ENCODE data around the gene MANF. TPM values are rescaled to one million over a fixed set of nuclear protein-coding genes. Genes with fewer than 3 reads are reported as not detected.

Gene MANF
- total RNA-seq, 1 donor from 2014 or later = 265 TPM

DNA sequence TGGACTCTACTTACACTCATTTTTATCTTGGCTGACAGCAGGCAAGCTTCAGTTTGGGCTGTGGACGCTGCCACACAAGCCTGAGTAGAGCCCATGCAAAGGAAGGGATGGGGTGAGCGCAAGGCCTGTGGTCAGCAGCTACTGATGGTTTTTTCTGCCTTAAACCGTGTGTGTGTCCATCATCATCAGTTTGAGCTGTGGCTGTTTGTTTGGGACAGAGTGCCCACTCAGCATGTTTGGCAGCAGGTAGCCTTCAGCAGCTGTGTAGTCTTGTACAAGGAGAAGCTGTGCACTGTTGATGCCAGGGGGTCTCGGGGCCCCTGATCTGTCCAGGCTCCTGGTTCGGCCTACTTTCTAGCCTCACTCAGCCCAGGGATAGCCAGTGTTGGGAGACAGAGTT lies 9.4 kb downstream of the MANF start:
- no peak for DNase-seq (ENCODE audit: low read depth)
- TF ChIP-seq, protein P1, sequence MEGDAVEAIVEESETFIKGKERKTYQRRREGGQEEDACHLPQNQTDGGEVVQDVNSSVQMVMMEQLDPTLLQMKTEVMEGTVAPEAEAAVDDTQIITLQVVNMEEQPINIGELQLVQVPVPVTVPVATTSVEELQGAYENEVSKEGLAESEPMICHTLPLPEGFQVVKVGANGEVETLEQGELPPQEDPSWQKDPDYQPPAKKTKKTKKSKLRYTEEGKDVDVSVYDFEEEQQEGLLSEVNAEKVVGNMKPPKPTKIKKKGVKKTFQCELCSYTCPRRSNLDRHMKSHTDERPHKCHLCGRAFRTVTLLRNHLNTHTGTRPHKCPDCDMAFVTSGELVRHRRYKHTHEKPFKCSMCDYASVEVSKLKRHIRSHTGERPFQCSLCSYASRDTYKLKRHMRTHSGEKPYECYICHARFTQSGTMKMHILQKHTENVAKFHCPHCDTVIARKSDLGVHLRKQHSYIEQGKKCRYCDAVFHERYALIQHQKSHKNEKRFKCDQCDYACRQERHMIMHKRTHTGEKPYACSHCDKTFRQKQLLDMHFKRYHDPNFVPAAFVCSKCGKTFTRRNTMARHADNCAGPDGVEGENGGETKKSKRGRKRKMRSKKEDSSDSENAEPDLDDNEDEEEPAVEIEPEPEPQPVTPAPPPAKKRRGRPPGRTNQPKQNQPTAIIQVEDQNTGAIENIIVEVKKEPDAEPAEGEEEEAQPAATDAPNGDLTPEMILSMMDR (conservative IDR thresholded peaks at IDR 0.05; ENCODE audit: low read depth, low read length) = no peak
- H3K4me3 ChIP-seq (ENCODE audit: low read depth, low read length) = no peak overlapping the region

DNA sequence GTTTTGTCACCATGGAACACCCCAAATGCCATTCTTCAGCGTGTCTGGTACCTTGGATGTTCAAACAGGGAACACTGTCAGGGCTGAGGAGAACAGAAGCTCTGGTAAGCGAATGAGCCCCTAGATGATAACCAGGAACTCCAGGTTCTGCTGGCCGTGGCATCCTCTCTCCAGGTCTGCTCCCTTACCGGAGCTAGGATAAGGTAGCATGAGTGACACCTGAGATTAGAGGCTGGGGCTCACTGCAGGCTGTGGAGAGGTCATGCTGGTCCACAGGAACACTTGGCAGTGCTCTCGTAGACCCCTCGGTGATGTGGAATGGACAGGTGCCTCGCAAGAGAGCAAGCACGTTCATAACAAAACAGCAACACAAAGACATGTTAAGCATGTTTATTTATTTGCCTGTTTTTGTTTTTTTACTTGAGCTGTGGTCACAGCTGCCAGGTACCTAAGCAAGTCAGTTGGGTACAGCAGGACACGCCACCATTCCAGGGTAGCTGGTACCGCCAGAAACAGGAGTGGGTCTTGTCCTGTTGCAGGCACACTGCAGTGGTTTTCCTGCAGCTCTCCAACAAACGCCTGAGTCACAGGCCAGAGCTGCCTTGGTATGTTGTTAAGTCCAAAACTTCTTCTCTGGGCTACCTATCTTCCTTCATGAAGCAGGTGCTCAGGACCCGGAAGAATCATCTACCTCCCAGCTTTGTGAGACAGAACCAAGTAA lies 10.6 kb downstream of the MANF start:
- DNase-seq (ENCODE audit: low read depth) = no peak
- H3K4me3 ChIP-seq (ENCODE audit: low read depth, low read length) = no peak overlapping the region
- TF ChIP-seq, protein P1 (conservative IDR thresholded peaks at IDR 0.05; ENCODE audit: low read depth, low read length) = no peak

DNA sequence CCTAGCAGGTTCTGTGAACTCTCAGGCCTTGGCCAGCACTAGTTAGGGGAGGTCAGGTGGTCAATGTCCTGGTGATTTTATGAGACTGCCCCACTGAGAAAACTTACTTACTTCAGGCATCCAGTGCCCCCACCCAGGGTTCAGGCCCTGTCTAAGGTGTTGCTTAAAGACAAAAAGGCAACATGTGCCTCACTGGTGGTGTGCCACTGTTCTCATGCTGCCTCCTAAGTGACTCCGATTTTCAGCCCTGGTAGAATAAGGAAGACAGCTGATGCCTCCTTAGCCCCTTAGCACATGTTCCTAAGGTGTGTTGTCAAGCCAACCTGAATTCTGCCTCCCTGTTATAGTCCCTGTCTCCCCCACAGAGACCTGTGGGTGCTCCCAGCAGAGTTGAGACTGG lies 11.3 kb downstream of the MANF start:
- TF ChIP-seq, protein P1 (conservative IDR thresholded peaks at IDR 0.05; ENCODE audit: low read depth, low read length) = no peak
- H3K4me3 ChIP-seq (ENCODE audit: low read depth, low read length) = no peak overlapping the region

DNA sequence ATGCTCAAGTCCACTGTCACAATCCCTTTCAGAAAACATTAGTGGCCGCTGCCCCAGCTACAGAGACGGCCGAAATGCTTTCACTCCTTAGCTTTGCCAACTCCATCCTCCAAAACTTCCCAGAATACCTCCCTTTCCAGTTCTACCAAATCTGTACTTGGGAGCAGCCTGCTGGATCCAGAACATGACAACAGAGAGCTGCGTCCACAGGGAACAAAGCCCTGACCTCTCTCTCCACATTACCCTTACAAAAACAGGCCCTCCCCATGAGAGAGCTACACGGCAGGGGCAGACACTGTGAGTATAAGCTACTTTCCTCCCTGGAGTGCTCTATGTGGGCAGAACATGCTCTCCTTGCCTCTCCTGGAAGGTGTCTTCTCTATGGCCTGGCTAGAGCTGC lies 12.3 kb downstream of the MANF start:
- no peak for DNase-seq (ENCODE audit: low read depth)
- no peak overlapping the region for H3K4me3 ChIP-seq (ENCODE audit: low read depth, low read length)
- TF ChIP-seq, protein P1 (conservative IDR thresholded peaks at IDR 0.05; ENCODE audit: low read depth, low read length) = no peak

More for the DNA sequence above, 11.3 kb downstream of the MANF start:
- DNase-seq (ENCODE audit: low read depth) = no peak

DNA sequence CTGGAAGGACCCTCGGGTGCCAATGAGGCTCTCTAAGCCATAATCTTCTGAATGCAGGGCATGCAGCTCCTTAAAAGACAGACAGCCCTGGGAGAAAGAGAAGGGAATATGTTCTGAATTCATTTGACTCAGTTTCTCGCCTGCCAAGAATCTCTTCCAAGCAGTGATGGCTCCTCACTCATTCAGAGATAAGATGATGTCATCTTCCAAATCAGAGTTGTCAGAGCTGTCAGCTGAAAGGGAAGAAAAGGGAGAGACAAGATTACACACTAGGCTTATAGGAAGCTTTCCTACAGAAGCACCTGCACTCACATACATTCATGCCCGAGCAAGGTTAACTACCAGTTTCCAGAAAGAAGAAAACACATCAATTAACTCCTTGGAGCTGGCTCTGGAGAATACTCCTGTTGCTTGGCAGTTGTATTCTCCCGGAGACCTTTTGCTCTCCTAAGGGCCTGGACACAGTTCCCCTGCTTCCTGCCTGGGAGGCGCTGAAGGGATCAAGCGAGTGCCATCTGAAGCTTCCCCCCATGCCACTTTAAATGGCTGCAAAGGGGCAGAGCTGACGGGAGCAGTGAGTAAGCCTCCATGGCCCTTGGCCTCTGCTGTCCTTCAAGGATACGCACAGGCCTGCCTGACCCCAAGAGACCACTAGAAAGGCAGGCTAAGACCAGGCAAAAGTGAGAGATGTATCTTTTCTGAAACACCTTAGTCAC lies 13.7 kb downstream of the MANF start:
- TF ChIP-seq, protein P1 (conservative IDR thresholded peaks at IDR 0.05; ENCODE audit: low read depth, low read length) = no peak
- no peak for DNase-seq (ENCODE audit: low read depth)
- H3K4me3 ChIP-seq (ENCODE audit: low read depth, low read length) = no peak overlapping the region

DNA sequence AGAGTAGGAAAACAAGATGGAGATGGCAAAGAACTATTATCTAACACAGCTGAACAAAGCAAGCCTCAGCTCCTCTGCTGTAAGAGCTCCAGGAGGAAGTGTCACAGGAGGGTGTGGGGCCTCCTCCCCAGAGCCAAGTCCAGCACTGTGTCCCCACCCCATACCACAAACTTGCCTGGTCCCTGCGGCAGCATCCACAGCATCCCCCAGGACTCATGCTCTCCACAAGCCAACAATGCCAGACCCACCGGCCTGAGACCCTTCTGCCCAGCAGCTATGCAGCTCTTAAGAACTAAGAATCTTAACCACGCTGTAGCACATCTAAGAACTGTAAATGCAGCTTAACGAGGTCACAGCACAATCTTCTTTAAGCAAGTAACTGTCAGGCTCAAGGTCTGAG lies 15.1 kb downstream of the MANF start:
- H3K4me3 ChIP-seq (ENCODE audit: low read depth, low read length) = no peak overlapping the region
- no peak for DNase-seq (ENCODE audit: low read depth)
- TF ChIP-seq, protein P1 (conservative IDR thresholded peaks at IDR 0.05; ENCODE audit: low read depth, low read length) = no peak
